Calu3 (cell line): ENCODE results near the gene AHNAK2. TPM values are rescaled to one million over a fixed set of nuclear protein-coding genes. Genes with fewer than 3 reads are reported as not detected.
"Not testable (repeated sequence)": the region's sequence is repeated elsewhere in the genome, so short reads cannot be mapped to it uniquely, and the experiment has no call there.

Experiments used
- BruUV-seq: library from RNA; stranded (reverse); fragments of 400-500 nt; replicated peaks from 2 replicates; lab custom pipeline; 2021; lab: Mats Ljungman, UMichigan
- CTCF ChIA-PET: fragments of 300-600 bp; sonication (Branson Sonifier 250); formaldehyde crosslinking; loops from one replicate; lab custom pipeline; 2022; ENCODE audit warnings: antibody characterized with exemption; lab: Charles Lee
- DNase-seq: peaks from one replicate; pipeline ENCODE4 v3.0.0; 2022
- H3K27ac Mint-ChIP-seq: one replicate; pipeline ENCODE4 v1.8.0; 2022; ENCODE audit warnings: mixed read lengths; ENCODE audit not compliant: unreplicated experiment
- H3K27me3 Mint-ChIP-seq: one replicate; pipeline ENCODE4 v1.8.0; 2022; ENCODE audit warnings: mixed read lengths; ENCODE audit not compliant: unreplicated experiment
- H3K36me3 Mint-ChIP-seq: one replicate; pipeline ENCODE4 v1.8.0; 2022; ENCODE audit warnings: mild to moderate bottlenecking, moderate library complexity, mixed read lengths; ENCODE audit not compliant: insufficient read depth, unreplicated experiment
- H3K4me1 Mint-ChIP-seq: one replicate; pipeline ENCODE4 v1.8.0; 2022; ENCODE audit warnings: mild to moderate bottlenecking, low read depth, mixed read lengths; ENCODE audit not compliant: unreplicated experiment
- H3K4me3 Mint-ChIP-seq: one replicate; pipeline ENCODE4 v1.8.0; 2022; ENCODE audit warnings: mild to moderate bottlenecking, low read depth, moderate library complexity, mixed read lengths; ENCODE audit not compliant: unreplicated experiment
- H3K9me3 Mint-ChIP-seq: one replicate; pipeline ENCODE4 v1.8.0; 2022; ENCODE audit warnings: low read depth, mixed read lengths; ENCODE audit not compliant: unreplicated experiment
- intact Hi-C: fragments of 100-400 bp; cut with micrococcal nuclease; formaldehyde crosslinking; loops from one replicate; pipeline ENCODE4 v1.10.0; 2022; ENCODE audit not compliant: unreplicated experiment
- total RNA-seq: library from RNA; stranded (reverse); gene quantifications from 2 replicates; pipeline ENCODE4 v1.2.3, GENCODE V29; 2022
- TF ChIP-seq, protein P1 (sequence below): fragments of 200-600 bp; IDR thresholded peaks from one replicate; pipeline ENCODE4 v1.8.0; 2022; ENCODE audit warnings: antibody characterized with exemption; ENCODE audit not compliant: unreplicated experiment

AHNAK2 gene
- total RNA-seq, 1 experiment from 2014 or later: 42.0 TPM

DNA sequence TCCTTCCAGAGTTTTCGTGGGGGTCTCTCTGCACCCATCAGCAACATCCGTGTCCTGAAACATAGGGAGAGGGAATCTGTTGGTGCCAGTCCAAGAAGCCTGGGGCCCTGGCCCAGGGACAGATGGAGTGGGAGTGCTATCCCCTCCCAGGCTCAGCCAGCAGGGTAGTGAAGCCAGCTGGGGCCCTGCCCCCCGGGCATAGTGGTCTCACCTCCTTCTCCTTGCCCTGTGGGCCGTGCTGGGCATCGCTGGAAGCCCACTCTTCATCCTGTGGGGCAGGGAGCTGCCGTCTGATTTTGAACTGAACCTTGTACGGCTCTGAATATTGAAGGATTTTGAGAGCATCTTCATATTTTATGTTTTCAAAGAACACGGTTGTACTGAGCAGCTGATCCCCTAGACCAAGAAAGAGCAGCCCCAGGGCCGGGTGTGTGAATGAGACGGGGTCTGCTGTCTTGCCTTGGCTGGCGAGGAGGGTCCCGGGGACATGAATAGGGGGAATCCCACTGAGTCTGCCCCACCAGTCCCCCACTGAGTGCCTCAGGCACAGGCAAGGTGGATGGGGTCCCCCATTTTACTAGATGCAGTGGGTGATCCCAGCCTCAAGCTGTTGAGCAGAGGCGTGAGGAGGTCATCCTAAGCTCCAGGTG, 23.3 kb downstream of the AHNAK2 start:
- Mint-ChIP-seq H3K9me3 (peaks cover 6% of the 10 kb centered on the region), H3K4me1 (peaks cover 8% of the 10 kb centered on the region), H3K36me3 (peaks cover 18% of the 10 kb centered on the region), H3K4me3 (no peak overlapping the region), H3K27ac (no peak overlapping the region), H3K27me3 (no peaks in the 10 kb centered on the region)
- intact Hi-C loops: no loop called here
- DNase-seq: no peak
- BruUV-seq: no TSS peak
- CTCF ChIA-PET: no interaction called here
- TF ChIP-seq, protein P1, sequence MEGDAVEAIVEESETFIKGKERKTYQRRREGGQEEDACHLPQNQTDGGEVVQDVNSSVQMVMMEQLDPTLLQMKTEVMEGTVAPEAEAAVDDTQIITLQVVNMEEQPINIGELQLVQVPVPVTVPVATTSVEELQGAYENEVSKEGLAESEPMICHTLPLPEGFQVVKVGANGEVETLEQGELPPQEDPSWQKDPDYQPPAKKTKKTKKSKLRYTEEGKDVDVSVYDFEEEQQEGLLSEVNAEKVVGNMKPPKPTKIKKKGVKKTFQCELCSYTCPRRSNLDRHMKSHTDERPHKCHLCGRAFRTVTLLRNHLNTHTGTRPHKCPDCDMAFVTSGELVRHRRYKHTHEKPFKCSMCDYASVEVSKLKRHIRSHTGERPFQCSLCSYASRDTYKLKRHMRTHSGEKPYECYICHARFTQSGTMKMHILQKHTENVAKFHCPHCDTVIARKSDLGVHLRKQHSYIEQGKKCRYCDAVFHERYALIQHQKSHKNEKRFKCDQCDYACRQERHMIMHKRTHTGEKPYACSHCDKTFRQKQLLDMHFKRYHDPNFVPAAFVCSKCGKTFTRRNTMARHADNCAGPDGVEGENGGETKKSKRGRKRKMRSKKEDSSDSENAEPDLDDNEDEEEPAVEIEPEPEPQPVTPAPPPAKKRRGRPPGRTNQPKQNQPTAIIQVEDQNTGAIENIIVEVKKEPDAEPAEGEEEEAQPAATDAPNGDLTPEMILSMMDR: no peak

DNA sequence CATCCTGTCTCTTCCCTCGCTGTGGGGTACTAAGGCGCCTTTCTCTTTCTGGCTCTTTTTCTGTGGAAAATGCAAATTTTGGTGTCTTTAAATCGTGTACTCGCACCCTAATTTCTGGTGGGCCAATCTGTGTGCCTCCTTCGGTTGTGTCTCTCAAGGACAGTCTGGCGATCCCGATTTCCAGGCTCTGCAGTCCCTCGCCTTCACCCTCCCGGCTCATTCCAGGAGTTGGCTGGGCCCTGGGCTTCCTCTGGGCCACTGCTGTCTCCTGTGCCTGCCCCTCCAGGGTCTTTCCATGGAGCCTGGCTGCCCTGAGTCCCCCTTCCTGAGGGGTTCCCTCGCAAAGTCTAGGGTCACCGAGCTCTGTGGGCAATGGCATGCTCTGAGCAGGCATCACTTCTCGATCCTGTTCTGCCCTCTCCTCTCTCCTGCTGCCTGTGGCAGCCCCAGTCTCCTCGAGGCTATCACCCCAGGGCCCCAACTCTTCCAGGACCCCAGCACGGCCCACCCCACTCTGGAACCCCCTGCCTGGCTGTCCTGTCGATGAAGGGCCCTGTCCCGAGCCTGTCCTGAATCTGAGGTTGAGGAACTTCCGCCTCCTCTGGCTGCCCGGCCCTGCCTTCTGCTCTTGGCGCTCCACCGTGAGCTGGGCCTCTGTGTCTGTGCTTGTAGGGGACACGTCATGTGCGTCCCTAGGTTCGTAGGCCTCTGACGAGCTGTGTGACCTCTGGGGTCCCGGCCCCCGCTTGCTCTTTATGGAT, 24.1 kb downstream of the AHNAK2 start:
- H3K9me3 Mint-ChIP-seq: peaks cover 6% of the 10 kb centered on the region
- H3K27ac Mint-ChIP-seq: peak overlapping the region; percentile 2
- intact Hi-C loops: no loop called here
- no TSS peak for BruUV-seq
- peaks cover 18% of the 10 kb centered on the region for H3K36me3 Mint-ChIP-seq
- no peaks in the 10 kb centered on the region for H3K27me3 Mint-ChIP-seq
- DNase-seq: no peak
- TF ChIP-seq, protein P1: no peak
- H3K4me3 Mint-ChIP-seq: no peak overlapping the region
- CTCF ChIA-PET: no interaction called here
- H3K4me1 Mint-ChIP-seq: peaks cover 8% of the 10 kb centered on the region

DNA sequence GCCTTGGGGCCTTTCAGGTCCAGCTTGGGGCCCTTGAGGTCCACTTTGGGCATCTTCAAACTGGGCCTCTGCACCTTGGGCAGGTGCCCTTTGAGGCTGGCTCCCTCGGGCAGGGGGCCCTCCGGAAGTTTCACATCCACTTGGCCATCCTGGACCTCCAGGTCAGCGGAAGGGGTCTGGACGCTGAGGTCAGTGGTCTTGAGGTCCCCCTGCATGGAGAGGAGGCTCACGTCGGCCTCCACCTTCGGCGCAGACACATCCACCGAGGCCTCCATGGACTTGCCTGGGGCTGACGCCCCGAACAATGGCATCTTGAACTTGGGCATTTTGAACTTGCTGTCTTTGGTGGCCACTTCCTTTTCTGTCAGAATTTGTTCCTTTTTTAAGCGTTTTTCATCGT, 25.1 kb downstream of the AHNAK2 start:
- Mint-ChIP-seq H3K4me3 (no peak overlapping the region), H3K27me3 (no peaks in the 10 kb centered on the region), H3K9me3 (peaks cover 6% of the 10 kb centered on the region), H3K27ac (peak overlapping the region; percentile 2), H3K4me1 (peaks cover 8% of the 10 kb centered on the region), H3K36me3 (peaks cover 18% of the 10 kb centered on the region)
- BruUV-seq: no TSS peak
- no peak for DNase-seq
- TF ChIP-seq, protein P1: no peak
- CTCF ChIA-PET: no interaction called here
- intact Hi-C loops: no loop called here

DNA sequence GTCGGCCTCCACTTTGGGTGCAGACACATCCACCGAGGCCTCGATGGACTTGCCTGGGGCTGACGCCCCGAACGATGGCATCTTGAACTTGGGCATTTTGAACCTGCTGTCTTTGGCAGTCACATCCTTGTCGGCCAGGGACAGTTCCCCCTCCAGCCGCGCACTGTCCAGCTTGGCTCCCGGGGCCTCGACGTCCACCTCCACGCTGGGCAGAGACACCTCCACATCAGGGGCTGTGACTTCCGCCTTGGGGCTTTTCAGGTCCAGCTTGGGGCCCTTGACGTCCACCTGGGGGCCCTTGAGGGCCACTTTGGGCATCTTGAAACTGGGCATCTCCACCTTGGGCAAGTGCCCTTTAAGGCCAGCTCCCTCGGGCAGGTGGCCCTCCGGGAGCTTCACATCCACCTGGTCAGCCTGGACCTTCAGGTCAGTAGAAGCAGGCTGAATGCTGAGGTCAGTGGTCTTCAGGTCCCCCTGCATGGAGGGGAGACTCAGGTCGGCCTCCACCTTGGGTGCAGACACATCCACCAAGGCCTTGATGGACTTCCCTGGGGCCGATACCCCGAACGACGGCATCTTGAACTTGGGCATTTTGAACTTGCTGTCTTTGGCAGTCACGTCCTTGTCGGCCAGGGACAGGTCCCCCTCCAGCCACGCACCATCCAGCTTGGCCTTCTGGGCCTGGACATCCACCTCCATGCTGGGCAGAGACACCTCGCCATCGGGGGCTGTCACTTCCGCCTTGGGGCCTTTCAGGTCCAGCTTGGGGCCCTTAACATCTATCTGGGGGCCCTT, 26.1 kb downstream of the AHNAK2 start:
- H3K36me3 Mint-ChIP-seq: peaks cover 24% of the 10 kb centered on the region
- H3K27me3 Mint-ChIP-seq, CTCF ChIA-PET, H3K9me3 Mint-ChIP-seq, H3K4me3 Mint-ChIP-seq, BruUV-seq, DNase-seq, H3K27ac Mint-ChIP-seq, H3K4me1 Mint-ChIP-seq, intact Hi-C loops: not testable (repeated sequence)

DNA sequence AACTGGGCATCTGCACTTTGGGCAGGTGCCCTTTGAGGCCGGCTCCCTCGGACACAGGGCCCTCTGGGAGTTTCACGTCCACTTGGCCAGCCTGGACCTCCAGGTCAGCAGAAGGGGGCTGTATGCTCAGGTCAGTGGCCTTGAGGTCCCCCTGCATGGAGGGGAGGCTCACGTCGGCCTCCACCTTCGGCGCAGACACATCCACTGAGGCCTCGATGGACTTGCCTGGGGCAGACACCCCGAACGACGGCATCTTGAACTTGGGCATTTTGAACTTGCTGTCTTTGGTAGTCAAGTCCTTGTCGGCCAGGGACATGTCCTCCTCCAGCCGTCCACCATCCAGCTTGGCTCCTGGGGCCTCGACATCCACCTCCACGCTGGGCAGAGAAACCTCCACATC, 27.5 kb downstream of the AHNAK2 start:
- H3K36me3 Mint-ChIP-seq: peaks cover 24% of the 10 kb centered on the region
- intact Hi-C loops, BruUV-seq, H3K9me3 Mint-ChIP-seq, H3K27me3 Mint-ChIP-seq, CTCF ChIA-PET, H3K4me1 Mint-ChIP-seq, H3K4me3 Mint-ChIP-seq, DNase-seq, H3K27ac Mint-ChIP-seq: not testable (repeated sequence)
